Adrenal gland (tissue), 12 donors: ENCODE data around the gene TET1. TPM values are rescaled to one million over a fixed set of nuclear protein-coding genes. Genes with fewer than 3 reads are reported as not detected.
A peak's percentile ranks its signal among the peaks of the same experiment; 100 is the strongest.

Experiments used
- DNase-seq, 7 donors: peaks; one replicate each; pipeline ENCODE4 v3.0.0-alpha.2; 2019 to 2020
- H3K27ac ChIP-seq, 5 donors: fragments of 200-600 bp; sonication (generic) in 4 of 5; 1 replicate in 3 of 5; 2 replicates in 2 of 5; pipeline versions ENCODE4 v1.5.1 to v1.8.0; 2016 to 2020; ENCODE audit warnings: mild to moderate bottlenecking in 1 of 5
- H3K27me3 ChIP-seq: fragments of 200-600 bp; 2 replicates; pipeline ENCODE4 v1.8.0; 2021
- H3K36me3 ChIP-seq, 2 donors: fragments of 200-600 bp; replicated peaks in 1 of 2; 1 replicate in 1 of 2; 2 replicates in 1 of 2; pipeline versions ENCODE4 v1.5.1 to v1.8.0; 2018 to 2022
- H3K4me1 ChIP-seq, 2 donors: fragments of 200-600 bp; replicated peaks in 1 of 2; 1 replicate in 1 of 2; 2 replicates in 1 of 2; pipeline versions ENCODE4 v1.5.1 to v1.8.0; 2018 to 2021
- H3K4me3 ChIP-seq, 4 donors: fragments of 200-600 bp; sonication (generic) in 3 of 4; one replicate each; pipeline ENCODE4 v1.5.1; 2016 to 2018
- H3K9me3 ChIP-seq, 3 donors: fragments of 200-600 bp; sonication (generic) in 1 of 3; replicated peaks in 1 of 3; 1 replicate in 2 of 3; 2 replicates in 1 of 3; pipeline versions ENCODE4 v1.5.1 to v1.8.0; 2016 to 2021
- CTCF ChIP-seq, 6 experiments: fragments of 450-650 bp in 4 of 6; fragments of 200-600 bp in 2 of 6; sonication (generic) in 1 of 6; IDR thresholded peaks; 1 replicate in 5 of 6; 2 replicates in 1 of 6; pipeline versions ENCODE4 v1.5.1 to v1.8.0; 2016 to 2021; ENCODE audit warnings: antibody characterized with exemption in 6 of 6, mild to moderate bottlenecking in 2 of 6, moderate library complexity in 1 of 6
- POLR2A ChIP-seq, 2 donors: fragments of 450-650 bp; IDR thresholded peaks; one replicate each; pipeline ENCODE4 v1.6.1; 2017; ENCODE audit warnings: antibody characterized with exemption in 2 of 2, mild to moderate bottlenecking in 2 of 2, moderate library complexity in 1 of 2
- WGBS, 4 donors: extraction: QIAGEN DNeasy Blood & Tissue Kit in 2 of 4; methylation state at CpG; one replicate each; pipeline versions ENCODE4 v1.1.5 to v1.1.7; 2013 to 2017; 5-methylcytosine and 5-hydroxymethylcytosine counted together
- intact Hi-C, 2 donors: fragments of 100-400 bp; cut with DNase I; formaldehyde crosslinking; loops; one replicate each; pipeline versions ENCODE4 v1.14.1 to v1.15.0; 2022 to 2023
- polyA plus RNA-seq, 3 donors: library from polyadenylated mRNA; stranded (reverse); fragments of 200-250 nt in 2 of 3; fragments of 350-450 nt in 1 of 3; fragmentation: Illumina TruSeq in 1 of 3; extraction: RNeasy Lipid Tissue Mini Kit (QIAGEN cat#74804) in 1 of 3; gene quantifications; one replicate each; pipeline ENCODE4 v1.2.3, GENCODE V29; 2013 to 2014
- total RNA-seq, 9 donors: library from RNA; depleted of rRNA in 4 of 9; stranded (reverse); fragments of >200 nt in 4 of 9; fragments of 120-200 nt in 1 of 9; fragmentation: NEBNext Ultra II Directional in 1 of 9; extraction: Animal tissue kit (Norgen Biotek cat#: 25700) in 1 of 9; gene quantifications; one replicate each; pipeline versions ENCODE4 v1.1.0 to v1.2.4, GENCODE V29; 2013 to 2023
- donor health status: healthy with polysubstance abuse.
- donor health status: Bipolar disorder and iron deficiency.
- donor health status: DM: yes; HTN: yes; CAD: no.
- donor health status: DM: no; HTN: no; CAD: no.
- donor health status: DM: no; HTN: no; CAD: no.
- donor health status: DM: yes; HTN: yes; CAD: no.

The TET1 gene
- total and polyA plus RNA-seq, 12 donors = 0.07 to 10.0 (median 1.4) TPM

DNA sequence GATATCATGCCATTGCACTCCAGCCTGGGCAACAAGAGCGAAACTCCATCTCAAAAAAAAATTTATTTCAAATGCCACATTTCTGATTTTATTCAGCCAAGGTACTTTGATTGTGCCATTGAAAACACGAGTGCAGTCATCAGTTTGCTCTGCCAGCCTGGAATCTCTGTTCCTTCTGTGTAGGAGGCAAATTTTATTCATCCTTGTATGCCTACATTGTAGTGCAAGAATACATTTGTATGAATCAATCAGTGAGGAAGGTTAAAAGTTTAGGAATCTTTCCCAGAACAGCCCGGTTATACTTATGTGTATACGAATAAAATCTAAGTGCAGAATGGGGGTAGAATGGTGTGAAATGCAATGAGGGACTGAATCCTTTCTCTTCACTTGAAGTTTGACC lies 886 bp upstream of the TET1 start:
- Histone ChIP-seq H3K4me3 (no peak overlapping the region), H3K27ac (no peak overlapping the region), H3K27me3 (peaks cover 3% of the 10 kb centered on the region), H3K36me3 (no peaks in the 10 kb centered on the region), H3K9me3 (no peaks in the 10 kb centered on the region), H3K4me1 (peaks cover 0 to 10% of the 10 kb centered on the region in 2 donors)
- DNase-seq = no peak
- no peak for TF ChIP-seq CTCF (IDR thresholded peaks at IDR 0.05)
- TF ChIP-seq POLR2A (IDR thresholded peaks at IDR 0.05) = no peak
- intact Hi-C loops = loop anchor here in 1 of 2 donors (10.0 kb wide), 1 partner anchor 156 kb away; no protein-coding TSS in a partner anchor
- WGBS, 4 donors = 58 to 84% (median 63%) methylated on average over 3 to 4 of the region's 4 CpGs

GRCh38 chr10:68559841-68560185 lies 324 bp upstream of the TET1 start:
- H3K4me1 ChIP-seq = peaks cover 0 to 10% of the 10 kb centered on the region in 2 donors
- peak overlapping the region in 2 of 4 donors; percentile 54 to 82 for H3K4me3 ChIP-seq
- DNase-seq = peak in 1 of 7 donors; percentile 14
- no peaks in the 10 kb centered on the region for H3K36me3 ChIP-seq
- H3K9me3 ChIP-seq = no peaks in the 10 kb centered on the region
- 5 to 15% (median 8%) methylated on average over 6 of the region's 6 CpGs for WGBS, 4 donors
- H3K27me3 ChIP-seq = peaks cover 3% of the 10 kb centered on the region
- no peak overlapping the region for H3K27ac ChIP-seq
- intact Hi-C loops = loop anchor here in 1 of 2 donors (5.0 to 10.0 kb wide), 2 partner anchors 37 to 155 kb away; no protein-coding TSS in a partner anchor
- no peak for TF ChIP-seq POLR2A (IDR thresholded peaks at IDR 0.05)
- no peak for TF ChIP-seq CTCF (IDR thresholded peaks at IDR 0.05)

- 3 to 13% (median 5%) methylated on average over 23 to 54 of the region's 55 CpGs for whole genome bisulfite sequencing, 4 donors
- Histone ChIP-seq H3K4me1 (peaks cover 0 to 10% of the 10 kb centered on the region in 2 donors), H3K9me3 (no peaks in the 10 kb centered on the region), H3K27me3 (peaks cover 3% of the 10 kb centered on the region), H3K27ac (no peak overlapping the region), H3K36me3 (no peaks in the 10 kb centered on the region), H3K4me3 (peak overlapping the region in 2 of 4 donors; percentile 54 to 82)
- TF ChIP-seq POLR2A (IDR thresholded peaks at IDR 0.05) = no peak
- no peak for TF ChIP-seq CTCF (IDR thresholded peaks at IDR 0.05)
- DNase-seq = peak in 4 of 7 donors; percentile 4 to 17 (median 16)
- intact Hi-C loops = loop anchor here in 1 of 2 donors (5.0 kb wide), 1 partner anchor 36 kb away; no protein-coding TSS in a partner anchor
Observed at GRCh38 chr10:68560943-68561864, 1.1 kb downstream of the TET1 start.

- WGBS, 4 donors = 44 to 54% (median 49%) methylated on average over 27 to 28 of the region's 28 CpGs
- no peak for DNase-seq
Observed at GRCh38 chr10:68561865-68562649, 1.9 kb downstream of the TET1 start.

More at GRCh38 chr10:68561865-68562649, 1.9 kb downstream of the TET1 start:
- H3K9me3 ChIP-seq = no peaks in the 10 kb centered on the region
- intact Hi-C loops = loop anchor here in 1 of 2 donors (5.0 kb wide), 1 partner anchor 35 kb away; no protein-coding TSS in a partner anchor
- H3K36me3 ChIP-seq = no peaks in the 10 kb centered on the region
- no peak overlapping the region for H3K27ac ChIP-seq
- peaks cover 3% of the 10 kb centered on the region for H3K27me3 ChIP-seq
- H3K4me3 ChIP-seq = peak overlapping the region in 1 of 4 donors; percentile 82
- peaks cover 0 to 10% of the 10 kb centered on the region in 2 donors for H3K4me1 ChIP-seq
- TF ChIP-seq CTCF (IDR thresholded peaks at IDR 0.05) (no peak), POLR2A (IDR thresholded peaks at IDR 0.05) (no peak)
